Right lobe of liver (tissue), 4 donors: ENCODE measurements around the gene LRRFIP2.

Experiments
- POLR2A ChIP-seq: fragments of 450-650 bp; IDR thresholded peaks from one replicate; pipeline ENCODE4 v1.6.1; 2017; ENCODE audit warnings: antibody characterized with exemption, mild to moderate bottlenecking
- TF ChIP-seq, protein P1 (sequence below), 4 donors: fragments of 200-600 bp in 3 of 4; fragments of 450-650 bp in 1 of 4; IDR thresholded peaks; one replicate each; pipeline versions ENCODE4 v1.5.1 to v1.8.0; 2016 to 2022; ENCODE audit warnings: antibody characterized with exemption in 4 of 4, mild to moderate bottlenecking in 2 of 4
- donor health status: DM: no; HTN: no; CAD: no.
- donor health status: DM: no; HTN: no; CAD: no.
- donor health status: DM: no; HTN: yes; CAD: no.

DNA sequence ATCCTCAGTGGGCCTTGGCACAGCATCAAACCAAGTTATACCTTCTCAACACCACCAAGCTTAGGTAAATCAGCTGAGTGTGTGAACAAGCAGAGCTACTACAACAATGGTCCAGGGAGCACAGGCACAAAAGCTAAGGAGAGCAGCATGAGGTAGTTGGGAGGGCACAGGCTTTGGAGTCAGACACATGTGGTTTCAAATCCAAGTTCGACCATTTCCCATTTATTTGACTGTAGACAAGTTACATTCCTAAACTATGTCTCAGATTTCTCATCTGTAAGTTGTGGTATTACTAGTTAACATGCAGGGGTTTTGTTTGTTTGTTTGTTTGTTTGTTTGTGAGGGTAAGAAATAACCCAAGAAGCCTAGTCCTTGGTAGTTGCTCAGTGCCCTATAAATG is 134.2 kb downstream of the LRRFIP2 start:
- TF ChIP-seq, protein P1, sequence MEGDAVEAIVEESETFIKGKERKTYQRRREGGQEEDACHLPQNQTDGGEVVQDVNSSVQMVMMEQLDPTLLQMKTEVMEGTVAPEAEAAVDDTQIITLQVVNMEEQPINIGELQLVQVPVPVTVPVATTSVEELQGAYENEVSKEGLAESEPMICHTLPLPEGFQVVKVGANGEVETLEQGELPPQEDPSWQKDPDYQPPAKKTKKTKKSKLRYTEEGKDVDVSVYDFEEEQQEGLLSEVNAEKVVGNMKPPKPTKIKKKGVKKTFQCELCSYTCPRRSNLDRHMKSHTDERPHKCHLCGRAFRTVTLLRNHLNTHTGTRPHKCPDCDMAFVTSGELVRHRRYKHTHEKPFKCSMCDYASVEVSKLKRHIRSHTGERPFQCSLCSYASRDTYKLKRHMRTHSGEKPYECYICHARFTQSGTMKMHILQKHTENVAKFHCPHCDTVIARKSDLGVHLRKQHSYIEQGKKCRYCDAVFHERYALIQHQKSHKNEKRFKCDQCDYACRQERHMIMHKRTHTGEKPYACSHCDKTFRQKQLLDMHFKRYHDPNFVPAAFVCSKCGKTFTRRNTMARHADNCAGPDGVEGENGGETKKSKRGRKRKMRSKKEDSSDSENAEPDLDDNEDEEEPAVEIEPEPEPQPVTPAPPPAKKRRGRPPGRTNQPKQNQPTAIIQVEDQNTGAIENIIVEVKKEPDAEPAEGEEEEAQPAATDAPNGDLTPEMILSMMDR (IDR thresholded peaks at IDR 0.05) = no peak
- no peak for TF ChIP-seq POLR2A
